HEK293 (cell line): ENCODE data around the gene EBF4.

Source experiments
- CTCF ChIA-PET: fragments of 350-600 bp; formaldehyde crosslinking; extraction: SDS; loops from one replicate; lab custom pipeline; 2021; ENCODE audit warnings: antibody characterized with exemption; lab: Yijun Ruan, JAX
- POLR2A ChIA-PET: fragments of 300-600 bp; formaldehyde crosslinking; extraction: SDS; loops from one replicate; lab custom pipeline; 2020; ENCODE audit warnings: antibody characterized with exemption, inconsistent platforms; lab: Yijun Ruan, JAX
- H3K27ac ChIP-seq: fragments of 200-500 bp; sonication (Bioruptor generic); 2 replicates; pipeline ENCODE4 v1.5.1; 2014; ENCODE audit warnings: low read depth, low read length, control low read depth, inconsistent platforms; ENCODE audit errors: extremely low read depth
- H3K36me3 ChIP-seq, 2 experiments: fragments of 200-500 bp in 1 of 2; sonication (Bioruptor generic) in 1 of 2; 1 replicate in 1 of 2; 2 replicates in 1 of 2; pipeline ENCODE4 v1.5.1; 2014 to 2017; ENCODE audit warnings: inconsistent platforms in 2 of 2, low read length in 2 of 2; ENCODE audit not compliant: control insufficient read depth in 2 of 2, insufficient read depth in 1 of 2
- H3K4me1 ChIP-seq: fragments of 200-500 bp; sonication (Bioruptor generic); 2 replicates; pipeline ENCODE4 v1.5.1; 2014; ENCODE audit warnings: mild to moderate bottlenecking, low read length, inconsistent platforms; ENCODE audit not compliant: control insufficient read depth, insufficient read depth
- H3K4me3 ChIP-seq: 2 replicates; pipeline ENCODE4 v1.5.1; 2011; ENCODE audit warnings: low read depth, mild to moderate bottlenecking, control low read depth, low read length, moderate library complexity
- H3K9me3 ChIP-seq: fragments of 200-500 bp; sonication (Bioruptor generic); 2 replicates; pipeline ENCODE4 v1.5.1; 2014; ENCODE audit warnings: low read depth, low read length, inconsistent platforms; ENCODE audit not compliant: control insufficient read depth, insufficient read depth
- BCL11A ChIP-seq: fragments of 450-650 bp; formaldehyde crosslinking; IDR thresholded peaks from 2 replicates; pipeline ENCODE4 v1.5.1; 2016; ENCODE audit warnings: low read depth, missing biosample characterization, missing genetic modification characterization
- BCL11B ChIP-seq: fragments of 450-650 bp; formaldehyde crosslinking; IDR thresholded peaks from 2 replicates; pipeline ENCODE4 v1.5.1; 2016; ENCODE audit warnings: low read depth, missing biosample characterization, missing genetic modification characterization
- GLI4 ChIP-seq: fragments of 450-650 bp; formaldehyde crosslinking; IDR thresholded peaks from 2 replicates; pipeline ENCODE4 v1.5.1; 2016; ENCODE audit warnings: missing biosample characterization, missing genetic modification characterization
- MZF1 ChIP-seq: fragments of 450-650 bp; formaldehyde crosslinking; IDR thresholded peaks from 2 replicates; pipeline ENCODE4 v1.5.1; 2017; ENCODE audit warnings: missing biosample characterization, missing genetic modification characterization, borderline replicate concordance
- PRDM2 ChIP-seq: fragments of 450-650 bp; formaldehyde crosslinking; IDR thresholded peaks from 2 replicates; pipeline ENCODE4 v1.5.1; 2016; ENCODE audit warnings: missing biosample characterization, missing genetic modification characterization, borderline replicate concordance
- WT1 ChIP-seq: fragments of 450-650 bp; formaldehyde crosslinking; IDR thresholded peaks from 2 replicates; pipeline ENCODE4 v1.5.1; 2016; ENCODE audit warnings: missing biosample characterization, missing genetic modification characterization
- ZBTB20 ChIP-seq: fragments of 450-650 bp; formaldehyde crosslinking; IDR thresholded peaks from 2 replicates; pipeline ENCODE4 v1.5.1; 2016; ENCODE audit warnings: missing biosample characterization, missing genetic modification characterization
- ZBTB21 ChIP-seq: fragments of 450-650 bp; formaldehyde crosslinking; IDR thresholded peaks from 2 replicates; pipeline ENCODE4 v1.5.1; 2017; ENCODE audit warnings: missing biosample characterization, missing genetic modification characterization
- ZFP3 ChIP-seq: fragments of 450-650 bp; formaldehyde crosslinking; IDR thresholded peaks from 2 replicates; pipeline ENCODE4 v1.5.1; 2016; ENCODE audit warnings: low read depth, missing biosample characterization, missing genetic modification characterization
- ZNF140 ChIP-seq: fragments of 450-650 bp; formaldehyde crosslinking; IDR thresholded peaks from 2 replicates; pipeline ENCODE4 v1.5.1; 2016; ENCODE audit warnings: missing biosample characterization, missing genetic modification characterization
- ZNF157 ChIP-seq: fragments of 450-650 bp; formaldehyde crosslinking; IDR thresholded peaks from 2 replicates; pipeline ENCODE4 v1.5.1; 2016; ENCODE audit warnings: missing biosample characterization, missing genetic modification characterization
- ZNF19 ChIP-seq: fragments of 450-650 bp; formaldehyde crosslinking; IDR thresholded peaks from 2 replicates; pipeline ENCODE4; 2016; ENCODE audit warnings: missing biosample characterization, missing genetic modification characterization, low read depth
- ZNF302 ChIP-seq: fragments of 450-650 bp; formaldehyde crosslinking; IDR thresholded peaks from 2 replicates; pipeline ENCODE4 v1.5.1; 2016; ENCODE audit warnings: missing biosample characterization, missing genetic modification characterization, low read depth
- ZNF473 ChIP-seq: fragments of 450-650 bp; formaldehyde crosslinking; IDR thresholded peaks from 2 replicates; pipeline ENCODE4 v1.5.1; 2017; ENCODE audit warnings: missing biosample characterization, missing genetic modification characterization
- ZNF48 ChIP-seq: fragments of 450-650 bp; formaldehyde crosslinking; IDR thresholded peaks from 2 replicates; pipeline ENCODE4 v1.5.1; 2016; ENCODE audit warnings: missing biosample characterization, missing genetic modification characterization
- ZNF501 ChIP-seq: fragments of 450-650 bp; formaldehyde crosslinking; IDR thresholded peaks from 2 replicates; pipeline ENCODE4 v1.5.1; 2016; ENCODE audit warnings: missing biosample characterization, missing genetic modification characterization
- ZNF555 ChIP-seq: fragments of 450-650 bp; formaldehyde crosslinking; conservative IDR thresholded peaks from 2 replicates; pipeline ENCODE4 v1.5.1; 2017; ENCODE audit warnings: missing biosample characterization, mild to moderate bottlenecking, missing genetic modification characterization, inconsistent platforms
- ZNF785 ChIP-seq: fragments of 450-650 bp; formaldehyde crosslinking; IDR thresholded peaks from 2 replicates; pipeline ENCODE4 v1.5.1; 2016; ENCODE audit warnings: missing biosample characterization, missing genetic modification characterization
- ZNF843 ChIP-seq: fragments of 450-650 bp; formaldehyde crosslinking; IDR thresholded peaks from 2 replicates; pipeline ENCODE4 v1.5.1; 2016; ENCODE audit warnings: missing biosample characterization, missing genetic modification characterization
- TF ChIP-seq, protein P1 (sequence below): fragments of 450-650 bp; formaldehyde crosslinking; IDR thresholded peaks from 2 replicates; pipeline ENCODE4 v1.5.1; 2017; ENCODE audit warnings: missing biosample characterization, mild to moderate bottlenecking, missing genetic modification characterization, moderate library complexity
- TF ChIP-seq, protein P2 (sequence below): fragments of 450-650 bp; formaldehyde crosslinking; IDR thresholded peaks from 2 replicates; pipeline ENCODE4 v1.5.1; 2016; ENCODE audit warnings: missing biosample characterization, missing genetic modification characterization

Gene EBF4

DNA sequence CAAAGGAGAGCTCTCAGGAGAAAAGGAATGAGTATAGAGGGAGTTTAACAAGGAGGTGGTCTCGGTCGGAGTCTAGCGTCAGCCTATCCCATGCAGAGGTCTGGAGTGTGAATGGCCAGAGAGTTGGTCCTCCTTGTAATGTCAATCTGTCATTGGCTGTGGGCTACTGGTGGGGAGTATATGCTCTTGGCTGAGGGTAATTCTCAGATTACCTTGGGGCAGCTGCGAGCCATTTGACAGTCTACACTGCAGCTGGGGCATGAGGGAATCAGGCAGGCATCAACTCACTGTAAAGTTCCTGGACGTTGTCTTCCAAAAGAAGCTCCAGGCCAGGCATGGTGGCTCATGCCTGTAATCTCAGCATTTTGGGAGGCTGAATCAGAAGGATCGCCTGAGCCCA, 48.1 kb downstream of the EBF4 start (continued):
- TF ChIP-seq ZBTB21 (tag by site-specific recombination): no peak
- TF ChIP-seq GLI4 (tag by site-specific recombination): no peak
- TF ChIP-seq ZNF19: no peak
- no peak for TF ChIP-seq ZNF843 (tag by site-specific recombination)
- TF ChIP-seq ZNF157 (tag by site-specific recombination): no peak

- no peaks in the 10 kb centered on the region for H3K4me1 ChIP-seq
- H3K27ac ChIP-seq: no peak overlapping the region
- POLR2A ChIA-PET: interaction anchor here (0.7 kb wide), 2 partner anchors 24 to 39 kb away, joined by 3 to 4 read pairs; no protein-coding TSS in a partner anchor
- no peak overlapping the region for H3K4me3 ChIP-seq
- H3K9me3 ChIP-seq: no peaks in the 10 kb centered on the region
- CTCF ChIA-PET: interaction anchor here (0.7 to 3.3 kb wide), 17 partner anchors 8 to 1202 kb away, joined by 3 to 29 read pairs (median 4); no protein-coding TSS in a partner anchor
- H3K36me3 ChIP-seq: no peaks in the 10 kb centered on the region; a peak in 1 of 3 replicates
- TF ChIP-seq MZF1 (tag by site-specific recombination) (no peak), ZNF48 (tag by site-specific recombination) (no peak), ZBTB20 (tag by site-specific recombination) (no peak), ZNF785 (tag by site-specific recombination) (no peak), ZNF473 (no peak), ZNF302 (tag by site-specific recombination) (no peak), ZNF140 (no peak), BCL11B (tag by site-specific recombination) (no peak), ZFP3 (tag by site-specific recombination) (no peak), ZNF501 (no peak)
- TF ChIP-seq, protein P1, sequence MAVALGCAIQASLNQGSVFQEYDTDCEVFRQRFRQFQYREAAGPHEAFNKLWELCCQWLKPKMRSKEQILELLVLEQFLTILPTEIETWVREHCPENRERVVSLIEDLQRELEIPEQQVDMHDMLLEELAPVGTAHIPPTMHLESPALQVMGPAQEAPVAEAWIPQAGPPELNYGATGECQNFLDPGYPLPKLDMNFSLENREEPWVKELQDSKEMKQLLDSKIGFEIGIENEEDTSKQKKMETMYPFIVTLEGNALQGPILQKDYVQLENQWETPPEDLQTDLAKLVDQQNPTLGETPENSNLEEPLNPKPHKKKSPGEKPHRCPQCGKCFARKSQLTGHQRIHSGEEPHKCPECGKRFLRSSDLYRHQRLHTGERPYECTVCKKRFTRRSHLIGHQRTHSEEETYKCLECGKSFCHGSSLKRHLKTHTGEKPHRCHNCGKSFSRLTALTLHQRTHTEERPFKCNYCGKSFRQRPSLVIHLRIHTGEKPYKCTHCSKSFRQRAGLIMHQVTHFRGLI (tag by site-specific recombination): no peak
Measured at GRCh38 chr20:2741463-2741862, 48.9 kb downstream of the EBF4 start.

- ChIA-PET CTCF (interaction anchor here (0.7 to 3.3 kb wide), 19 partner anchors 8 to 1202 kb away, joined by 3 to 29 read pairs (median 4); no protein-coding TSS in a partner anchor), POLR2A (no interaction called here)
- Histone ChIP-seq H3K4me1 (no peaks in the 10 kb centered on the region), H3K27ac (no peak overlapping the region), H3K4me3 (no peak overlapping the region)
- no peak for TF ChIP-seq WT1 (tag by site-specific recombination)
- TF ChIP-seq, protein P2, sequence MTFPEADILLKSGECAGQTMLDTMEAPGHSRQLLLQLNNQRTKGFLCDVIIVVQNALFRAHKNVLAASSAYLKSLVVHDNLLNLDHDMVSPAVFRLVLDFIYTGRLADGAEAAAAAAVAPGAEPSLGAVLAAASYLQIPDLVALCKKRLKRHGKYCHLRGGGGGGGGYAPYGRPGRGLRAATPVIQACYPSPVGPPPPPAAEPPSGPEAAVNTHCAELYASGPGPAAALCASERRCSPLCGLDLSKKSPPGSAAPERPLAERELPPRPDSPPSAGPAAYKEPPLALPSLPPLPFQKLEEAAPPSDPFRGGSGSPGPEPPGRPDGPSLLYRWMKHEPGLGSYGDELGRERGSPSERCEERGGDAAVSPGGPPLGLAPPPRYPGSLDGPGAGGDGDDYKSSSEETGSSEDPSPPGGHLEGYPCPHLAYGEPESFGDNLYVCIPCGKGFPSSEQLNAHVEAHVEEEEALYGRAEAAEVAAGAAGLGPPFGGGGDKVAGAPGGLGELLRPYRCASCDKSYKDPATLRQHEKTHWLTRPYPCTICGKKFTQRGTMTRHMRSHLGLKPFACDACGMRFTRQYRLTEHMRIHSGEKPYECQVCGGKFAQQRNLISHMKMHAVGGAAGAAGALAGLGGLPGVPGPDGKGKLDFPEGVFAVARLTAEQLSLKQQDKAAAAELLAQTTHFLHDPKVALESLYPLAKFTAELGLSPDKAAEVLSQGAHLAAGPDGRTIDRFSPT (tag by site-specific recombination): no peak
- TF ChIP-seq PRDM2 (tag by site-specific recombination): no peak
- no peak for TF ChIP-seq ZNF555 (tag by site-specific recombination)
- no peak for TF ChIP-seq BCL11A (tag by site-specific recombination)
- TF ChIP-seq, all 188 proteins: peak for 0
- no peaks in the 10 kb centered on the region for H3K9me3 ChIP-seq
- H3K36me3 ChIP-seq: no peaks in the 10 kb centered on the region; a peak in 1 of 3 replicates
Measured at GRCh38 chr20:2741881-2742280, 49.3 kb downstream of the EBF4 start.
